ENCODE results near the gene CDH24. TPM values are rescaled to one million over a fixed set of nuclear protein-coding genes. Genes with fewer than 3 reads are reported as not detected.

The CDH24 gene
- total and polyA plus RNA-seq, 9 of the 15 experiments (the other 6 are each of a cell fraction or from before 2014, with no cell fraction given), result 0.04 to 16.2 (median 4.9) TPM

GRCh38 chr14:23056956-23057756, at the start of gene CDH24 (continued):
- TF ChIP-seq TAF15 (IDR thresholded peaks at IDR 0.05; ENCODE audit: low read depth, low read length), result no peak
- no peak for TF ChIP-seq ZBTB5 (IDR thresholded peaks at IDR 0.05)
- TF ChIP-seq SMARCB1 (IDR thresholded peaks at IDR 0.05; ENCODE audit: insufficient read length, low read depth), result no peak
- no peak for TF ChIP-seq XRCC3 (IDR thresholded peaks at IDR 0.05)
- 0 out of 2 replicates have a peak, but pooled peaks have one; percentile 18 for TF ChIP-seq NCOA6 (IDR thresholded peaks at IDR 0.05)
- no peak for TF ChIP-seq ZEB2 (IDR thresholded peaks at IDR 0.05)
- TF ChIP-seq RCOR1 (IDR thresholded peaks at IDR 0.05; ENCODE audit: borderline replicate concordance in 1 of 2, low read depth in 2 of 2, low read length in 2 of 2), result no peak
- no peak for TF ChIP-seq FOSL1 (tag; conservative IDR thresholded peaks at IDR 0.05)
- TF ChIP-seq SIX5 (IDR thresholded peaks at IDR 0.05; ENCODE audit: borderline replicate concordance in 1 of 2, insufficient read depth in 1 of 2, low read depth in 1 of 2, low read length in 2 of 2), result no peak
- TF ChIP-seq, protein P1, sequence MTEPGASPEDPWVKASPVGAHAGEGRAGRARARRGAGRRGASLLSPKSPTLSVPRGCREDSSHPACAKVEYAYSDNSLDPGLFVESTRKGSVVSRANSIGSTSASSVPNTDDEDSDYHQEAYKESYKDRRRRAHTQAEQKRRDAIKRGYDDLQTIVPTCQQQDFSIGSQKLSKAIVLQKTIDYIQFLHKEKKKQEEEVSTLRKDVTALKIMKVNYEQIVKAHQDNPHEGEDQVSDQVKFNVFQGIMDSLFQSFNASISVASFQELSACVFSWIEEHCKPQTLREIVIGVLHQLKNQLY (CRISPR knock-in tag; conservative IDR thresholded peaks at IDR 0.05), result no peak
- 0 out of 4 replicates have a peak, but pooled peaks of 1 of the 2 experiments have one; percentile 1 for TF ChIP-seq MAZ (CRISPR knock-in tag; conservative IDR thresholded peaks at IDR 0.05 in 1 of 2, IDR thresholded peaks at IDR 0.05 in 1 of 2)
- TF ChIP-seq, protein P2, sequence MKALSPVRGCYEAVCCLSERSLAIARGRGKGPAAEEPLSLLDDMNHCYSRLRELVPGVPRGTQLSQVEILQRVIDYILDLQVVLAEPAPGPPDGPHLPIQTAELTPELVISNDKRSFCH (CRISPR knock-in tag; IDR thresholded peaks at IDR 0.05), result no peak
- TF ChIP-seq, protein P2 (tag; IDR thresholded peaks at IDR 0.05), result no peak
- TF ChIP-seq NFE2L1 (tag; IDR thresholded peaks at IDR 0.05; ENCODE audit: borderline replicate concordance, low read depth), result no peak
- peak; percentile 89 for TF ChIP-seq THRB (CRISPR knock-in tag; conservative IDR thresholded peaks at IDR 0.05)
